PFSK-1 (cell line): Measurements from ENCODE around the gene RCVRN.

ENCODE experiments used
- FOXP2 ChIP-seq: optimal IDR thresholded peaks from 2 replicates; pipeline ENCODE3; 2011; ENCODE audit warnings: borderline replicate concordance, control low read depth, inconsistent platforms; ENCODE audit not compliant: insufficient read depth; ENCODE audit errors: extremely low read length, extremely low read depth
- SIN3A ChIP-seq: IDR thresholded peaks from 2 replicates; pipeline ENCODE4 v1.6.1; 2012; ENCODE audit warnings: mild to moderate bottlenecking, low read length, moderate library complexity, borderline replicate concordance; ENCODE audit not compliant: insufficient read depth
- TAF1 ChIP-seq: IDR thresholded peaks from 2 replicates; pipeline ENCODE4 v1.6.1; 2012; ENCODE audit warnings: low read length, control low read depth, borderline replicate concordance; ENCODE audit not compliant: insufficient read depth

- TF ChIP-seq TAF1 (no peak), FOXP2 (no peak), SIN3A (no peak)
Measured at GRCh38 chr17:9868552-9868951, 36.5 kb downstream of the RCVRN start.
